A549 (cell line): ENCODE measurements around the gene ANKFY1.

Source experiments
- CTCF ChIP-seq: fragments of >200 bp; sonication (Bioruptor Twin); formaldehyde crosslinking; IDR thresholded peaks from 3 replicates; pipeline ENCODE4 v1.5.1; 2016
- FOSB ChIP-seq: fragments of 250-450 bp; sonication (Bioruptor Pico); IDR thresholded peaks from 2 replicates; pipeline ENCODE4 v1.5.0; 2020; ENCODE audit warnings: mild to moderate bottlenecking, moderate library complexity
- REST ChIP-seq: fragments of 200-600 bp; sonication (generic); IDR thresholded peaks from 2 replicates; pipeline ENCODE4 v1.6.1; 2016; ENCODE audit warnings: antibody characterized with exemption, mild to moderate bottlenecking, moderate library complexity
- USF2 ChIP-seq: fragments of 450-650 bp; IDR thresholded peaks from 2 replicates; pipeline ENCODE4 v1.6.1; 2014; ENCODE audit warnings: antibody characterized with exemption

DNA sequence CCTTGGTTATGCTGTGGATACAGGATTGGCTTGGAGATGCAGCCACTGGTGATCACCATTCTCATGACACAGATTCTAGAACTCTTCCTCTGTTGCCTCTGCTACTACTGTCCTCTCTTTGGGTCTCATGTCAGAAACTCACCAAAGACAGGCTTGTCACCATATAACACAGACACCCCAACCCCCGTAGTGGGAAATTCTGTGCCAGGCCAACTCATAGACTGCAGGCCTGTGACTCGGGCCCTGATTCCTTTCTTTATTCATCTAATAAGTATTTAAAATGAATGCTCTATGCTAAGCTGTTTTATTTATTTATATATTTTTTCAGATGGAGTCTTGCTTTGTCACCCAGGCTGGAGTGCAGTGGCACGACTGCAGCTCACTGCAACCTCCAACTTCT, 111.3 kb downstream of the ANKFY1 start:
- TF ChIP-seq REST: no peak
- no peak for TF ChIP-seq FOSB (CRISPR knock-in tag)
- TF ChIP-seq CTCF: no peak
- no peak for TF ChIP-seq USF2
